K562 (cell line): Measurements from ENCODE around the gene SPPL2C. TPM values are rescaled to one million over a fixed set of nuclear protein-coding genes. Genes with fewer than 3 reads are reported as not detected.

ENCODE experiments used
- ATAC-seq: fragments of 200-7000 bp; cut with Tn5 transposase; 3 replicates; pipeline ENCODE4 v1.9.1; 2020; ENCODE audit warnings: moderate library complexity
- BruUV-seq: library from RNA; stranded (reverse); fragments of 400-500 nt; replicated peaks from 2 replicates; lab custom pipeline; 2021; lab: Mats Ljungman, UMichigan
- CTCF ChIA-PET: fragments of 300-600 bp; formaldehyde crosslinking; extraction: SDS; loops from one replicate; lab custom pipeline; 2021; ENCODE audit warnings: low intra/inter-chr PET ratio; lab: Yijun Ruan, JAX
- POLR2A ChIA-PET: fragments of 300-600, 350-650 bp; sonication (Branson Sonifier 250); formaldehyde crosslinking; extraction: SDS; loops from one replicate; lab custom pipeline; 2021; ENCODE audit warnings: antibody characterized with exemption, inconsistent platforms; lab: Yijun Ruan, JAX
- DNase-seq, 4 experiments: peaks; one replicate each; pipeline versions ENCODE4 v3.0.0 to v3.0.0-alpha.2; 2011 to 2018; ENCODE audit warnings: low spot score in 3 of 4, mixed read lengths in 3 of 4; ENCODE audit errors: extremely low read depth in 1 of 4
- FAIRE-seq: peaks from 2 replicates; lab custom pipeline; 2011; peaks lifted over from hg19 to GRCh38; lab: Jason Lieb, UNC
- H2AFZ ChIP-seq: 2 replicates; pipeline ENCODE4 v1.6.0; 2011; ENCODE audit warnings: low read depth, low read length, control low read depth, inconsistent platforms
- H3K27ac ChIP-seq: fragments of 200-600 bp; 3 replicates; pipeline ENCODE4 v1.8.0; 2011; ENCODE audit warnings: low read depth, mild to moderate bottlenecking, control low read depth, inconsistent platforms, low read length, moderate library complexity, mixed read lengths; ENCODE audit errors: extremely low read depth
- H3K27me3 ChIP-seq, 2 experiments: fragments of 300-600 bp in 1 of 2; 2 replicates in 1 of 2; 3 replicates in 1 of 2; pipeline versions ENCODE4 v1.6.0 to v1.8.0; 2011; ENCODE audit warnings: inconsistent platforms in 2 of 2, low read length in 2 of 2, mild to moderate bottlenecking in 1 of 2, mixed read lengths in 1 of 2, moderate library complexity in 1 of 2; ENCODE audit not compliant: control insufficient read depth in 2 of 2, insufficient read depth in 2 of 2
- H3K36me3 ChIP-seq: fragments of 300-600 bp; 3 replicates; pipeline ENCODE4 v1.8.0; 2011; ENCODE audit warnings: mild to moderate bottlenecking, low read length, inconsistent platforms; ENCODE audit not compliant: control insufficient read depth, insufficient read depth
- H3K4me1 ChIP-seq, 2 experiments: fragments of 200-600 bp in 1 of 2; replicated peaks in 1 of 2; 2 replicates in 1 of 2; 3 replicates in 1 of 2; pipeline versions ENCODE4 v1.5.1 to v1.8.0; 2011; ENCODE audit warnings: inconsistent platforms in 2 of 2, low read length in 2 of 2, mild to moderate bottlenecking in 1 of 2, mixed read lengths in 1 of 2, moderate library complexity in 1 of 2; ENCODE audit not compliant: control insufficient read depth in 2 of 2, insufficient read depth in 2 of 2
- H3K4me2 ChIP-seq: 2 replicates; pipeline ENCODE4 v1.6.1; 2011; ENCODE audit warnings: low read length, control low read depth, inconsistent platforms, mixed read lengths; ENCODE audit not compliant: insufficient read depth
- H3K4me3 ChIP-seq: fragments of 200-600 bp; sonication (generic), shearing (Covaris generic); 2 replicates; pipeline ENCODE4 v1.5.1; 2016; ENCODE audit warnings: control low read depth, inconsistent platforms
- H3K79me2 ChIP-seq: fragments of 200-600 bp; 3 replicates; pipeline ENCODE4 v1.8.0; 2011; ENCODE audit warnings: low read length, inconsistent platforms; ENCODE audit not compliant: control insufficient read depth, insufficient read depth
- H3K9ac ChIP-seq, 2 experiments: 2 replicates each; pipeline versions ENCODE4 v1.6.0 to v1.6.1; 2011; ENCODE audit warnings: low read depth in 2 of 2, low read length in 2 of 2, control low read depth in 1 of 2, inconsistent platforms in 1 of 2, mild to moderate bottlenecking in 1 of 2, mixed read lengths in 1 of 2; ENCODE audit not compliant: insufficient read depth in 1 of 2
- H3K9me1 ChIP-seq: one replicate; pipeline ENCODE4 v1.6.0; 2011; ENCODE audit warnings: inconsistent platforms, mild to moderate bottlenecking, low read length, moderate library complexity; ENCODE audit not compliant: control insufficient read depth, insufficient read depth
- H3K9me3 ChIP-seq: replicated peaks from 2 replicates; pipeline ENCODE4 v1.5.1; 2011; ENCODE audit warnings: low read depth, low read length, inconsistent platforms; ENCODE audit not compliant: control insufficient read depth, insufficient read depth
- H4K20me1 ChIP-seq: replicated peaks from 2 replicates; pipeline ENCODE4 v1.6.1; 2011; ENCODE audit warnings: low read length, inconsistent platforms, mixed read lengths; ENCODE audit not compliant: control insufficient read depth, insufficient read depth
- CBX2 ChIP-seq: fragments of 200-600 bp; sonication (generic); IDR thresholded peaks from one replicate; pipeline ENCODE4 v1.6.1; 2012; ENCODE audit warnings: mild to moderate bottlenecking, low read length, inconsistent platforms; ENCODE audit not compliant: insufficient read depth, poor library complexity, severe bottlenecking
- CTBP1 ChIP-seq: fragments of 450-650 bp; IDR thresholded peaks from 2 replicates; pipeline ENCODE4 v1.6.1; 2016; ENCODE audit warnings: borderline replicate concordance
- DDX20 ChIP-seq: fragments of 450-650 bp; IDR thresholded peaks from 2 replicates; pipeline ENCODE4 v1.6.1; 2016; ENCODE audit warnings: missing genetic modification characterization, low read depth, mild to moderate bottlenecking, missing compliant biosample characterization, moderate library complexity
- DNMT1 ChIP-seq: fragments of 450-650 bp; IDR thresholded peaks from 2 replicates; pipeline ENCODE4 v1.6.1; 2016; ENCODE audit warnings: antibody characterized with exemption, mild to moderate bottlenecking
- GATAD2B ChIP-seq: fragments of 450-650 bp; IDR thresholded peaks from 2 replicates; pipeline ENCODE4 v1.6.1; 2017; ENCODE audit warnings: mild to moderate bottlenecking, borderline replicate concordance
- HOXB6 ChIP-seq: fragments of 250-450 bp; sonication (Bioruptor Pico); IDR thresholded peaks from 2 replicates; pipeline ENCODE4 v1.5.1; 2022; ENCODE audit warnings: mild to moderate bottlenecking, borderline replicate concordance
- KLF16 ChIP-seq: IDR thresholded peaks from 2 replicates; pipeline ENCODE4 v1.6.1; 2016; ENCODE audit warnings: antibody characterized with exemption
- POLR2A ChIP-seq: fragments of 450-650 bp; conservative IDR thresholded peaks from 2 replicates; pipeline ENCODE4 v1.6.1; 2016
- SAFB ChIP-seq: fragments of 200-400 bp; formaldehyde crosslinking; IDR thresholded peaks from 2 replicates; pipeline ENCODE4 v1.6.1; 2017; ENCODE audit warnings: low read depth, low read length, borderline replicate concordance
- WGBS: fragments of 100-300 bp; shearing (Covaris generic); methylation state at CpG from one replicate; pipeline ENCODE4 v1.1.6; 2016; ENCODE audit warnings: low coverage, mixed read lengths; ENCODE audit not compliant: insufficient coverage; ENCODE audit errors: missing lambda C conversion rate; 5-methylcytosine and 5-hydroxymethylcytosine counted together
- in situ Hi-C: fragments of 300-500 bp; cut with MboI; formaldehyde crosslinking; loops from 4 replicates; pipeline ENCODE4 v1.15.0; 2018; ENCODE audit warnings: inconsistent platforms, mixed read lengths
- intact Hi-C: fragments of 100-400 bp; cut with micrococcal nuclease; formaldehyde crosslinking; loops from 2 replicates; pipeline ENCODE4 v1.14.2; 2022
- polyA plus RNA-seq, 8 experiments: library from polyadenylated mRNA; depleted of rRNA in 4 of 8; stranded (reverse) in 5 of 8; unstranded in 3 of 8; fragments of >200 nt; fragmentation: Nextera tagmentation in 2 of 8; fragmentation: Illumina TruSeq in 1 of 8; extraction: Ambion mirVana in 2 of 8; extraction: Trizol in 1 of 8; gene quantifications; 2 replicates each; pipeline versions ENCODE4 v1.2.1 to v1.2.3, GENCODE V29; 2011 to 2014; ENCODE audit warnings: inconsistent platforms in 1 of 8, missing spikeins in 1 of 8
- total RNA-seq, 7 experiments: library from RNA; depleted of rRNA in 6 of 7; stranded (reverse); fragments of >200 nt in 6 of 7; fragmentation: Illumina TruSeq in 2 of 7; extraction: Trizol in 2 of 7; gene quantifications; 2 replicates each; pipeline versions ENCODE4 v1.2.1 to v1.2.3, GENCODE V29; 2011 to 2021; ENCODE audit warnings: low replicate concordance in 1 of 7
- TF ChIP-seq, protein P1 (sequence below): fragments of 250-450 bp; sonication (Bioruptor Pico); IDR thresholded peaks from 2 replicates; pipeline ENCODE4 v1.9.0; 2021; ENCODE audit warnings: mild to moderate bottlenecking
- TF ChIP-seq, protein P2 (sequence below): fragments of 450-650 bp; IDR thresholded peaks from 2 replicates; pipeline ENCODE4 v1.6.1; 2016; ENCODE audit warnings: mild to moderate bottlenecking
- TF ChIP-seq, protein P3 (sequence below): fragments of 450-650 bp; formaldehyde crosslinking; IDR thresholded peaks from 2 replicates; pipeline ENCODE4 v1.4.0; 2022; ENCODE audit warnings: missing genetic modification characterization

SPPL2C gene
- total and polyA plus RNA-seq, 9 of the 15 experiments (the other 6 are each of a cell fraction or from before 2014, with no cell fraction given): not detected

DNA sequence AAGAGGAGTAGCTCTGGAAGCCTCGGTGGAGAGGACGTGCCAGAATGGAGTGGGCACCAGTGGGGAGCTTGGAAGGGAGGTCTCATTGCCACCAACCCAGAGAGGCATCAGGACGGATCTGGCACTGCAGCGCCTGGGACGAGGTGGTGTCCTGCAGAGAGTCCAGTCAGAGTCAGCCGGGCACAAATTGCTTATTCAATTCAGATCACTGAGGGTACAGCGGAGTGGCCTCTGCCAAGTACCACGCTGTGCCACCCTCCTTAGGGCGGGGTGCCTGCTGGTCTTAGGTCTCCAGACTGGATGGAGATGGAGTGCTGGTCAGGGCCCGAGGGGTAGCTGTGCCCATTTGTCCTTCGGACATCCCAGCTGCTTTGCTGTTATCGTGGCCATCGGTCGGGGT, 18.9 kb upstream of the SPPL2C start:
- CTCF ChIA-PET: no interaction called here
- no peak for TF ChIP-seq GATAD2B
- no peak for TF ChIP-seq KLF16
- TF ChIP-seq DNMT1: no peak
- TF ChIP-seq, protein P1, sequence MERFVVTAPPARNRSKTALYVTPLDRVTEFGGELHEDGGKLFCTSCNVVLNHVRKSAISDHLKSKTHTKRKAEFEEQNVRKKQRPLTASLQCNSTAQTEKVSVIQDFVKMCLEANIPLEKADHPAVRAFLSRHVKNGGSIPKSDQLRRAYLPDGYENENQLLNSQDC (CRISPR knock-in tag): no peak
- no peak for TF ChIP-seq DDX20 (tag)
- TF ChIP-seq, protein P2, sequence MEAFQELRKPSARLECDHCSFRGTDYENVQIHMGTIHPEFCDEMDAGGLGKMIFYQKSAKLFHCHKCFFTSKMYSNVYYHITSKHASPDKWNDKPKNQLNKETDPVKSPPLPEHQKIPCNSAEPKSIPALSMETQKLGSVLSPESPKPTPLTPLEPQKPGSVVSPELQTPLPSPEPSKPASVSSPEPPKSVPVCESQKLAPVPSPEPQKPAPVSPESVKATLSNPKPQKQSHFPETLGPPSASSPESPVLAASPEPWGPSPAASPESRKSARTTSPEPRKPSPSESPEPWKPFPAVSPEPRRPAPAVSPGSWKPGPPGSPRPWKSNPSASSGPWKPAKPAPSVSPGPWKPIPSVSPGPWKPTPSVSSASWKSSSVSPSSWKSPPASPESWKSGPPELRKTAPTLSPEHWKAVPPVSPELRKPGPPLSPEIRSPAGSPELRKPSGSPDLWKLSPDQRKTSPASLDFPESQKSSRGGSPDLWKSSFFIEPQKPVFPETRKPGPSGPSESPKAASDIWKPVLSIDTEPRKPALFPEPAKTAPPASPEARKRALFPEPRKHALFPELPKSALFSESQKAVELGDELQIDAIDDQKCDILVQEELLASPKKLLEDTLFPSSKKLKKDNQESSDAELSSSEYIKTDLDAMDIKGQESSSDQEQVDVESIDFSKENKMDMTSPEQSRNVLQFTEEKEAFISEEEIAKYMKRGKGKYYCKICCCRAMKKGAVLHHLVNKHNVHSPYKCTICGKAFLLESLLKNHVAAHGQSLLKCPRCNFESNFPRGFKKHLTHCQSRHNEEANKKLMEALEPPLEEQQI: no peak
- TF ChIP-seq CBX2: no peak
- no peak for TF ChIP-seq POLR2A
- no peak for TF ChIP-seq HOXB6 (CRISPR knock-in tag)
- TF ChIP-seq CTBP1: no peak
- TF ChIP-seq SAFB: no peak
- TF ChIP-seq, protein P3, sequence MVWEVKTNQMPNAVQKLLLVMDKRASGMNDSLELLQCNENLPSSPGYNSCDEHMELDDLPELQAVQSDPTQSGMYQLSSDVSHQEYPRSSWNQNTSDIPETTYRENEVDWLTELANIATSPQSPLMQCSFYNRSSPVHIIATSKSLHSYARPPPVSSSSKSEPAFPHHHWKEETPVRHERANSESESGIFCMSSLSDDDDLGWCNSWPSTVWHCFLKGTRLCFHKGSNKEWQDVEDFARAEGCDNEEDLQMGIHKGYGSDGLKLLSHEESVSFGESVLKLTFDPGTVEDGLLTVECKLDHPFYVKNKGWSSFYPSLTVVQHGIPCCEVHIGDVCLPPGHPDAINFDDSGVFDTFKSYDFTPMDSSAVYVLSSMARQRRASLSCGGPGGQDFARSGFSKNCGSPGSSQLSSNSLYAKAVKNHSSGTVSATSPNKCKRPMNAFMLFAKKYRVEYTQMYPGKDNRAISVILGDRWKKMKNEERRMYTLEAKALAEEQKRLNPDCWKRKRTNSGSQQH (CRISPR knock-in tag): no peak

More for the DNA sequence above, 18.9 kb upstream of the SPPL2C start:
- no TSS peak for BruUV-seq
- no peaks in the 10 kb centered on the region for H3K79me2 ChIP-seq
- POLR2A ChIA-PET: no interaction called here
- H3K9me3 ChIP-seq: no peaks in the 10 kb centered on the region
- H3K9ac ChIP-seq: no peak overlapping the region
- WGBS: 2% methylated on average over 14 of the region's 14 CpGs
- ATAC-seq (no peak), DNase-seq (no peak), FAIRE-seq (no peak)
- no peak overlapping the region for H3K4me2 ChIP-seq
- H3K27me3 ChIP-seq: peaks cover 14 to 81% of the 10 kb centered on the region in 2 experiments; a peak in 4 of 5 replicates
- no peak overlapping the region for H3K27ac ChIP-seq
- in situ Hi-C loops: loop anchor here (25.0 kb wide), 1 partner anchor 413 kb away; no protein-coding TSS in a partner anchor
- H4K20me1 ChIP-seq: peaks cover 10% of the 10 kb centered on the region
- H3K4me1 ChIP-seq: no peaks in the 10 kb centered on the region; a peak in 2 of 5 replicates
- no peaks in the 10 kb centered on the region for H3K9me1 ChIP-seq
- H3K36me3 ChIP-seq: no peaks in the 10 kb centered on the region
- no peak overlapping the region for H3K4me3 ChIP-seq
- H2AFZ ChIP-seq: no peak overlapping the region
- intact Hi-C loops: no loop called here
